Mammary epithelial cell (primary cell): ENCODE results near the gene MANEAL.

Experiments used
- EZH2 ChIP-seq: IDR thresholded peaks from 2 replicates; pipeline ENCODE4 v1.6.1; 2012; ENCODE audit warnings: low read length, inconsistent platforms, borderline replicate concordance
- TF ChIP-seq, protein P1 (sequence below), 2 donors: IDR thresholded peaks in 1 of 2; conservative IDR thresholded peaks in 1 of 2; 2 replicates each; pipeline ENCODE4 v1.5.1; 2011 to 2012; ENCODE audit warnings: inconsistent platforms in 2 of 2, low read length in 2 of 2, mild to moderate bottlenecking in 2 of 2, control low read depth in 1 of 2, low read depth in 1 of 2; ENCODE audit not compliant: insufficient read depth in 1 of 2; ENCODE audit errors: extremely low read depth in 1 of 2

GRCh38 chr1:37807555-37808368 lies 14.1 kb downstream of the MANEAL start, which contains the start of the genes C1orf122 and YRDC:
- TF ChIP-seq, protein P1, sequence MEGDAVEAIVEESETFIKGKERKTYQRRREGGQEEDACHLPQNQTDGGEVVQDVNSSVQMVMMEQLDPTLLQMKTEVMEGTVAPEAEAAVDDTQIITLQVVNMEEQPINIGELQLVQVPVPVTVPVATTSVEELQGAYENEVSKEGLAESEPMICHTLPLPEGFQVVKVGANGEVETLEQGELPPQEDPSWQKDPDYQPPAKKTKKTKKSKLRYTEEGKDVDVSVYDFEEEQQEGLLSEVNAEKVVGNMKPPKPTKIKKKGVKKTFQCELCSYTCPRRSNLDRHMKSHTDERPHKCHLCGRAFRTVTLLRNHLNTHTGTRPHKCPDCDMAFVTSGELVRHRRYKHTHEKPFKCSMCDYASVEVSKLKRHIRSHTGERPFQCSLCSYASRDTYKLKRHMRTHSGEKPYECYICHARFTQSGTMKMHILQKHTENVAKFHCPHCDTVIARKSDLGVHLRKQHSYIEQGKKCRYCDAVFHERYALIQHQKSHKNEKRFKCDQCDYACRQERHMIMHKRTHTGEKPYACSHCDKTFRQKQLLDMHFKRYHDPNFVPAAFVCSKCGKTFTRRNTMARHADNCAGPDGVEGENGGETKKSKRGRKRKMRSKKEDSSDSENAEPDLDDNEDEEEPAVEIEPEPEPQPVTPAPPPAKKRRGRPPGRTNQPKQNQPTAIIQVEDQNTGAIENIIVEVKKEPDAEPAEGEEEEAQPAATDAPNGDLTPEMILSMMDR (conservative IDR thresholded peaks at IDR 0.05 in 1 of 2, IDR thresholded peaks at IDR 0.05 in 1 of 2; ENCODE audit: extremely low read depth in 1 of 2, insufficient read depth in 1 of 2, low read depth in 1 of 2, low read length in 2 of 2), result no peak
- no peak for TF ChIP-seq EZH2
